ENCODE measurements around the gene ZIC1.

Gene ZIC1

GRCh38 chr3:147410526-147411237 lies 1.5 kb downstream of the ZIC1 start:
- no peak for FAIRE-seq

- no peak for FAIRE-seq
Measured at GRCh38 chr3:147411238-147411814, 2.2 kb downstream of the ZIC1 start.

- no peak for FAIRE-seq
Measured at GRCh38 chr3:147411815-147412241, 2.7 kb downstream of the ZIC1 start.

- FAIRE-seq, result no peak
Measured at GRCh38 chr3:147412261-147412916, 3.2 kb downstream of the ZIC1 start.

GRCh38 chr3:147412917-147413685 lies 3.9 kb downstream of the ZIC1 start:
- FAIRE-seq, result no peak

- no peak for FAIRE-seq
Measured at GRCh38 chr3:147413686-147414389, 4.7 kb downstream of the ZIC1 start.

GRCh38 chr3:147414390-147415138 lies 5.4 kb downstream of the ZIC1 start:
- no peak for FAIRE-seq

- FAIRE-seq, result no peak
Measured at GRCh38 chr3:147415286-147415685, 6.1 kb downstream of the ZIC1 start.

GRCh38 chr3:147415874-147416273 lies 6.7 kb downstream of the ZIC1 start:
- FAIRE-seq, result no peak

GRCh38 chr3:147416931-147417330 lies 7.8 kb downstream of the ZIC1 start:
- FAIRE-seq, result no peak

GRCh38 chr3:147417551-147418295 lies 8.6 kb downstream of the ZIC1 start:
- no peak for FAIRE-seq

- FAIRE-seq, result no peak
Measured at GRCh38 chr3:147418371-147418781, 9.2 kb downstream of the ZIC1 start.

- FAIRE-seq, result no peak
Measured at GRCh38 chr3:147418808-147419701, 9.9 kb downstream of the ZIC1 start.

GRCh38 chr3:147419781-147420224 lies 10.6 kb downstream of the ZIC1 start:
- no peak for FAIRE-seq

GRCh38 chr3:147420353-147421183 lies 11.4 kb downstream of the ZIC1 start:
- no peak for FAIRE-seq

GRCh38 chr3:147421184-147421912 lies 12.2 kb downstream of the ZIC1 start:
- FAIRE-seq, result no peak

- FAIRE-seq, result no peak
Measured at GRCh38 chr3:147422196-147422595, 13.0 kb downstream of the ZIC1 start.
